GM12801 (cell line): ENCODE measurements around the gene NR1D2.

Experiments used
- CTCF ChIP-seq: IDR thresholded peaks from one replicate; pipeline ENCODE4 v1.5.1; 2011; ENCODE audit warnings: control low read depth; ENCODE audit not compliant: insufficient read length; ENCODE audit errors: extremely low read depth

NR1D2 gene

DNA sequence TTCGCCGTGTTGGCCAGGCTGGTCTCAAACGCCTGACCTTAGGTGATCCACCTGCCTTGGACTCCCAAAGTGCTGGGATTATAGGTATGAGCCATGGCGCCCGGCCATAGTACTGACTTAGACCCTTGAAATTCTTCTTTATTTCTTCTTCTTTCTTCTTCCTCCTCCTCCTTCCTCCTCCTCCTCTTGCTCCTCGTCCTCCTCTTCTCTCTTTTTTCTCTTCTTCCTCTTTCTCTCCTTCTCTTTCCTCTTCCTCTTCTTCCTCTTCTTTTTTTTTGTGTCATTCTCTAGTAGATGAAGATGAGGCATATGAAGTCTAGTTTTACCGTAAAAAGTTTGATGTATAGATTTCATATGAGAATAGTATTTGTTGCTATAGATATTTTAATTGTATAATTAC lies 18.8 kb upstream of the NR1D2 start:
- TF ChIP-seq CTCF, result no peak

- TF ChIP-seq CTCF, result no peak
These were observed 18.4 kb upstream of the NR1D2 start for GRCh38 chr3:23926736-23927135.

GRCh38 chr3:23928524-23928923 lies 16.6 kb upstream of the NR1D2 start:
- TF ChIP-seq CTCF, result no peak

- TF ChIP-seq CTCF, result no peak
These were observed 13.5 kb upstream of the NR1D2 start for GRCh38 chr3:23931597-23931996.

DNA sequence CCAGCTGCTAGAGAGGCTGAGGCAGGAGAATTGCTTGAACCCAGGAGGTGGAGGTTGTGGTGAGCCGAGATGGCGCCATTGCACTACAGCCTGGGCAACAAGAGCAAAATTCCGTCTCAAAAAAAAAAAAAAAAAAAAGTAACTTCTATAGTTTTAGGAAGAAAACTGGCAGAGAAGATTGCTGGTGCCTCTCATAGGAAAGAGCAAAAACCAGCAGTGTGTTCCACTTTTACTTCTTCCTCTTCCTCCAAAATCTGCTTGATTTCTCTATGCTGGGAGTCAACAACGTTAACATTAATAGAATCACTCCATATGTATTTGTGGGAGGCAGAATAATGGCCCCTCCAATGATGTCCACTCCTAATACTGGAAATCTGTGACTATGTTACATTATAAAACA lies 12.5 kb upstream of the NR1D2 start:
- no peak for TF ChIP-seq CTCF

DNA sequence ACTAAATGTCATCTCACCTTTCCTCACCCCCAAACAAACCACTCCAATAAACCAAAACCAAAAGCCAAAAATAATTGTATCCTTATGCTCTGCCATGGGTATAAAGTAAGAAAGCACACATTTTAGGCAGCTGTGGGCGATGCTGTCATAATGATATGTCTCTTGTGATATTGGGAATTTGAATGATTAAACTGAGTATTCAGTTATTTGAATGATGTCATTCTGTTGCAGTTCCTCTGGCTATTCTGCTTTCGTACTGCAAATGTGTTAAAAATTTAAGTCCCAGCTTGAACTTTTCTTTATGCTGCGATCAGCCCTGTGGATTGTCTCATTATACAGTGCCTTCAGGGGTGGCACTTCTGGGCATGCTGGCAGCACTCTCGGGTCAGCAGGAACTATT lies 10.8 kb upstream of the NR1D2 start:
- no peak for TF ChIP-seq CTCF

DNA sequence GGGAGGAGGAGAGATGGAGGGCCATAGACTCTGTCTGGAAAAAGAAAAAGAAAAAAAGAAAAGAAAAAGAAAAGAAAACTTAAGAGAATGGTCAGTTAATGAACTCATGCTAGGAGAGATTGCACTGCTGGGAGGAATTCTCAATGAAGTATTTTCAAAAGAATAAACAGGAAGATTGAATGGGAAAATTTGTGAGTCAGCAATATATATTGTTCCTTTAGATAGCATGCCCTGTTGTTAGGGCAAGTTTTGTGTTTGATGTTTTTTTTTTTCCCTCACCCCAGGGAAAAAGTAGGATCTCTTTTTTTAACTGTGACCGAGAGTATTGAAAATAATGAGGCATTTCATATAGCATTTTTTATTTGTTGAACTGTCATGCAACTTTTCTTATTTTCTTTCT lies 7.8 kb upstream of the NR1D2 start:
- no peak for TF ChIP-seq CTCF

GRCh38 chr3:23938688-23939087 lies 6.4 kb upstream of the NR1D2 start:
- no peak for TF ChIP-seq CTCF
